Pancreas (tissue), 10 donors: Measurements from ENCODE around the gene KCNK6. TPM values are rescaled to one million over a fixed set of nuclear protein-coding genes. Genes with fewer than 3 reads are reported as not detected.
A peak's percentile ranks its signal among the peaks of the same experiment; 100 is the strongest.

Source experiments
- ATAC-seq, 4 donors: fragments of 200-7000 bp; cut with Tn5 transposase; one replicate each; pipeline versions ENCODE4 v1.8.0 to v1.9.1; 2020; ENCODE audit warnings: mild to moderate bottlenecking in 4 of 4, moderate library complexity in 4 of 4
- DNase-seq, 6 donors: peaks; one replicate each; pipeline ENCODE4 v3.0.0-alpha.2; 2020
- FAIRE-seq: peaks from 2 replicates; lab custom pipeline; 2012; peaks lifted over from hg19 to GRCh38; lab: Jason Lieb, UNC
- H3K27ac ChIP-seq, 4 donors: fragments of 200-600 bp; sonication (generic); 1 replicate in 3 of 4; 2 replicates in 1 of 4; pipeline versions ENCODE4 v1.5.0 to v1.8.0; 2020
- H3K27me3 ChIP-seq, 4 donors: fragments of 200-600 bp; one replicate each; pipeline ENCODE4 v1.8.0; 2021
- H3K36me3 ChIP-seq, 3 donors: fragments of 200-600 bp; sonication (generic) in 1 of 3; one replicate each; pipeline versions ENCODE4 v1.5.0 to v1.8.0; 2020 to 2021
- H3K4me1 ChIP-seq, 3 donors: fragments of 200-600 bp; one replicate each; pipeline ENCODE4 v1.8.0; 2021
- H3K4me3 ChIP-seq, 4 donors: fragments of 200-600 bp; sonication (generic) in 2 of 4; one replicate each; pipeline versions ENCODE4 v1.5.0 to v1.8.0; 2020 to 2021
- H3K9me3 ChIP-seq, 4 donors: fragments of 200-600 bp; one replicate each; pipeline ENCODE4 v1.8.0; 2021
- CTCF ChIP-seq, 4 donors: fragments of 200-600 bp; sonication (generic) in 3 of 4; IDR thresholded peaks; one replicate each; pipeline versions ENCODE4 v1.5.0 to v1.8.0; 2021; ENCODE audit warnings: antibody characterized with exemption in 4 of 4
- WGBS, 2 donors: extraction: QIAGEN DNeasy Blood & Tissue Kit; methylation state at CpG; one replicate each; pipeline ENCODE4 v1.1.7; 2013; 5-methylcytosine and 5-hydroxymethylcytosine counted together
- intact Hi-C, 3 donors: fragments of 100-400 bp; cut with DNase I; formaldehyde crosslinking; loops; one replicate each; pipeline versions ENCODE4 v1.11.1 to v1.14.2; 2022
- polyA plus RNA-seq, 2 donors: library from polyadenylated mRNA; stranded (reverse); fragments of 200-250 nt; gene quantifications; one replicate each; pipeline ENCODE4 v1.2.3, GENCODE V29; 2013
- total RNA-seq, 6 donors: library from RNA; stranded (reverse); fragmentation: NEBNext Ultra II Directional in 4 of 6; extraction: Animal tissue kit (Norgen Biotek cat#: 25700) in 4 of 6; gene quantifications; one replicate each; pipeline versions ENCODE4 v1.2.1 to v1.2.4, GENCODE V29; 2021 to 2023
- donor health status: healthy with polysubstance abuse.
- donor health status: DM: no; HTN: no; CAD: no; lungs with moderate emphysema.
- donor health status: DM: no; HTN: no; CAD: no.
- donor health status: control.
- donor health status: control.
- donor health status: Bipolar disorder and iron deficiency.
- donor health status: DM: yes; HTN: yes; CAD: no.
- donor health status: DM: no; HTN: no; CAD: no.
- donor health status: DM: no; HTN: no; CAD: no.
- donor health status: DM: yes; HTN: yes; CAD: no.

Gene KCNK6
- total and polyA plus RNA-seq, 8 donors, result 3.9 to 9.5 (median 6.5) TPM

- DNase-seq, result no peak
- H3K36me3 ChIP-seq, result peaks cover 0 to 29% (median 0%) of the 10 kb centered on the region in 3 donors
- peaks cover 20 to 25% (median 24%) of the 10 kb centered on the region in 3 donors for H3K4me1 ChIP-seq
- H3K27ac ChIP-seq, result peak overlapping the region in 3 of 4 donors; percentile 64 to 85 (median 64)
- FAIRE-seq, result no peak
- no peak overlapping the region for H3K4me3 ChIP-seq
- intact Hi-C loops, result no loop called here
- TF ChIP-seq CTCF (IDR thresholded peaks at IDR 0.05), result no peak
- no peaks in the 10 kb centered on the region for H3K9me3 ChIP-seq
- ATAC-seq, result no peak
- H3K27me3 ChIP-seq, result no peaks in the 10 kb centered on the region
- WGBS, 2 donors, result 69 to 71% methylated on average over 15 of the region's 15 CpGs
Observed at GRCh38 chr19:38291855-38292254, 27.8 kb upstream of the KCNK6 start.

GRCh38 chr19:38293281-38293680 lies 26.4 kb upstream of the KCNK6 start:
- Histone ChIP-seq H3K4me3 (no peak overlapping the region), H3K4me1 (peaks cover 20 to 25% (median 24%) of the 10 kb centered on the region in 3 donors), H3K36me3 (peaks cover 0 to 21% (median 0%) of the 10 kb centered on the region in 3 donors), H3K27ac (no peak overlapping the region), H3K9me3 (no peaks in the 10 kb centered on the region), H3K27me3 (no peaks in the 10 kb centered on the region)
- ATAC-seq (no peak), DNase-seq (no peak), FAIRE-seq (no peak)
- WGBS, 2 donors, result 93 to 96% methylated on average over 9 of the region's 9 CpGs
- TF ChIP-seq CTCF (IDR thresholded peaks at IDR 0.05), result no peak
- intact Hi-C loops, result no loop called here

GRCh38 chr19:38294090-38294489 lies 25.6 kb upstream of the KCNK6 start:
- intact Hi-C loops, result no loop called here
- peaks cover 20 to 25% (median 24%) of the 10 kb centered on the region in 3 donors for H3K4me1 ChIP-seq
- H3K27me3 ChIP-seq, result no peaks in the 10 kb centered on the region
- 84 to 86% methylated on average over 8 of the region's 8 CpGs for WGBS, 2 donors
- peaks cover 0 to 13% (median 0%) of the 10 kb centered on the region in 3 donors for H3K36me3 ChIP-seq
- H3K4me3 ChIP-seq, result no peak overlapping the region
- no peak for TF ChIP-seq CTCF (IDR thresholded peaks at IDR 0.05)
- H3K9me3 ChIP-seq, result no peaks in the 10 kb centered on the region
- DNase-seq, result no peak
- FAIRE-seq, result no peak
- ATAC-seq, result no peak
- H3K27ac ChIP-seq, result no peak overlapping the region

GRCh38 chr19:38298821-38299680 lies 20.6 kb upstream of the KCNK6 start:
- no peaks in the 10 kb centered on the region for H3K27me3 ChIP-seq
- 61 to 67% methylated on average over 11 of the region's 11 CpGs for WGBS, 2 donors
- H3K4me1 ChIP-seq, result no peaks in the 10 kb centered on the region
- intact Hi-C loops, result no loop called here
- H3K36me3 ChIP-seq, result no peaks in the 10 kb centered on the region
- FAIRE-seq (no peak), DNase-seq (no peak), ATAC-seq (no peak)
- no peak overlapping the region for H3K27ac ChIP-seq
- TF ChIP-seq CTCF (IDR thresholded peaks at IDR 0.05), result no peak
- H3K9me3 ChIP-seq, result no peaks in the 10 kb centered on the region
- no peak overlapping the region for H3K4me3 ChIP-seq
